ENCODE measurements around the gene PARP6. TPM values are rescaled to one million over a fixed set of nuclear protein-coding genes. Genes with fewer than 3 reads are reported as not detected.

PARP6 gene
- total and polyA plus RNA-seq, 2 of the 8 experiments (the other 6 are each of a cell fraction or from before 2014, with no cell fraction given): 39.8 to 45.3 TPM

GRCh38 chr15:72289597-72290325, 17.4 kb upstream of the PARP6 start (continued):
- TF ChIP-seq EGR1 (IDR thresholded peaks at IDR 0.05; ENCODE audit: borderline replicate concordance, low read depth, low read length): no peak

Measured in H1 (cell line).